HCT116 (cell line): ENCODE data around the gene PRKCH. TPM values are rescaled to one million over a fixed set of nuclear protein-coding genes. Genes with fewer than 3 reads are reported as not detected.
A peak's percentile ranks its signal among the peaks of the same experiment; 100 is the strongest.

ENCODE experiments used
- ATAC-seq: fragments of 200-7000 bp; cut with Tn5 transposase; 2 replicates; pipeline ENCODE4 v1.9.1; 2020; ENCODE audit warnings: mild to moderate bottlenecking, moderate library complexity
- BruUV-seq: library from RNA; stranded (reverse); fragments of 400-500 nt; replicated peaks from 2 replicates; lab custom pipeline; 2021; lab: Mats Ljungman, UMichigan
- CTCF ChIA-PET: fragments of 300-600 bp; sonication (Branson Sonifier 250); formaldehyde crosslinking; loops from one replicate; lab custom pipeline; 2021; ENCODE audit warnings: antibody characterized with exemption; lab: Charles Lee
- POLR2A ChIA-PET: fragments of 300-600, 350-600 bp; sonication (Branson Sonifier 250); formaldehyde crosslinking; loops from one replicate; lab custom pipeline; 2021; ENCODE audit warnings: antibody characterized with exemption; lab: Charles Lee
- RAD21 ChIA-PET, 2 experiments: fragments of 300-600 bp; sonication (Branson Sonifier 250); formaldehyde crosslinking; loops; one replicate each; lab custom pipeline; 2023; ENCODE audit warnings: low total read pairs in 2 of 2; ENCODE audit not compliant: uncharacterized antibody in 2 of 2, unreplicated experiment in 2 of 2, low non-redundant PET in 1 of 2; lab: Charles Lee
- DNase-seq: peaks from one replicate; pipeline ENCODE4 v3.0.0-alpha.2; 2010; ENCODE audit warnings: low read depth, low spot score
- H2AFZ ChIP-seq: fragments of 200-600 bp; shearing (Covaris generic), sonication (generic); 2 replicates; pipeline ENCODE4 v1.6.1; 2017; ENCODE audit warnings: low read depth, mixed run types, mixed read lengths, antibody characterized with exemption, low read length; ENCODE audit not compliant: poor library complexity, severe bottlenecking
- H3K27ac ChIP-seq: 2 replicates; pipeline ENCODE4 v1.5.1; 2012; ENCODE audit warnings: low read depth, low read length
- H3K27me3 ChIP-seq: fragments of 200-600 bp; sonication (generic); 2 replicates; pipeline ENCODE4 v1.6.1; 2016; ENCODE audit warnings: mixed run types, low read length, mixed read lengths; ENCODE audit not compliant: insufficient read depth
- H3K36me3 ChIP-seq, 2 experiments: fragments of 200-500 bp in 1 of 2; fragments of 200-600 bp in 1 of 2; sonication (Bioruptor generic) in 1 of 2; sonication (generic) in 1 of 2; 2 replicates each; pipeline versions ENCODE4 v1.5.1 to v1.6.1; 2014 to 2016; ENCODE audit warnings: low read length in 2 of 2, inconsistent platforms in 1 of 2, mixed read lengths in 1 of 2, mixed run types in 1 of 2; ENCODE audit not compliant: insufficient read depth in 2 of 2, control insufficient read depth in 1 of 2
- H3K4me1 ChIP-seq, 2 experiments: fragments of 200-600 bp in 1 of 2; sonication (generic) in 1 of 2; 2 replicates each; pipeline versions ENCODE4 v1.5.1 to v1.6.1; 2012 to 2017; ENCODE audit warnings: low read length in 2 of 2, inconsistent platforms in 1 of 2, mild to moderate bottlenecking in 1 of 2, mixed read lengths in 1 of 2, mixed run types in 1 of 2, moderate library complexity in 1 of 2; ENCODE audit not compliant: insufficient read depth in 2 of 2, control insufficient read depth in 1 of 2
- H3K4me2 ChIP-seq: fragments of 200-600 bp; sonication (generic); 2 replicates; pipeline ENCODE4 v1.6.1; 2017; ENCODE audit warnings: mixed run types, low read length, mixed read lengths
- H3K4me3 ChIP-seq, 2 experiments: fragments of 200-600 bp in 1 of 2; sonication (generic) in 1 of 2; replicated peaks in 1 of 2; 2 replicates each; pipeline ENCODE4 v1.5.1; 2011 to 2016; ENCODE audit warnings: low read length in 2 of 2, control low read depth in 1 of 2, low read depth in 1 of 2, mild to moderate bottlenecking in 1 of 2, mixed read lengths in 1 of 2, mixed run types in 1 of 2
- H3K79me2 ChIP-seq: fragments of 200-600 bp; sonication (generic); 2 replicates; pipeline ENCODE4 v1.6.1; 2017; ENCODE audit warnings: mild to moderate bottlenecking, mixed run types, low read length, moderate library complexity, mixed read lengths; ENCODE audit not compliant: insufficient read depth
- H3K9ac ChIP-seq: fragments of 200-600 bp; sonication (generic); 2 replicates; pipeline ENCODE4 v1.6.1; 2016; ENCODE audit warnings: low read length, mixed read lengths
- H3K9me2 ChIP-seq: fragments of 200-600 bp; sonication (generic), shearing (Covaris generic); 2 replicates; pipeline ENCODE4 v1.6.1; 2017; ENCODE audit warnings: mixed run types, mild to moderate bottlenecking, moderate library complexity; ENCODE audit not compliant: insufficient read depth
- H3K9me3 ChIP-seq, 2 experiments: fragments of 200-500 bp in 1 of 2; fragments of 200-600 bp in 1 of 2; sonication (Bioruptor generic) in 1 of 2; sonication (generic) in 1 of 2; 2 replicates each; pipeline ENCODE4 v1.6.1; 2014 to 2017; ENCODE audit warnings: low read length in 2 of 2, mixed read lengths in 2 of 2, inconsistent platforms in 1 of 2, low read depth in 1 of 2, mild to moderate bottlenecking in 1 of 2, mixed run types in 1 of 2, moderate library complexity in 1 of 2; ENCODE audit not compliant: control insufficient read depth in 1 of 2, insufficient read depth in 1 of 2
- H4K20me1 ChIP-seq: fragments of 200-600 bp; sonication (generic), shearing (Covaris generic); 2 replicates; pipeline ENCODE4 v1.6.1; 2017; ENCODE audit warnings: mixed run types, mild to moderate bottlenecking, moderate library complexity; ENCODE audit not compliant: insufficient read depth
- CEBPB ChIP-seq: IDR thresholded peaks from 2 replicates; pipeline ENCODE4 v1.6.1; 2012; ENCODE audit warnings: low read depth
- EGR1 ChIP-seq: IDR thresholded peaks from 2 replicates; pipeline ENCODE4 v1.6.1; 2012; ENCODE audit warnings: low read depth
- ELF1 ChIP-seq: IDR thresholded peaks from 2 replicates; pipeline ENCODE4 v1.6.1; 2012; ENCODE audit warnings: low read depth, borderline replicate concordance
- EZH2 ChIP-seq: fragments of 200-600 bp; sonication (generic); IDR thresholded peaks from 2 replicates; pipeline ENCODE4 v1.6.1; 2017; ENCODE audit warnings: antibody characterized with exemption, mixed run types
- EZH2phosphoT487 ChIP-seq: fragments of 200-600 bp; IDR thresholded peaks from 2 replicates; pipeline ENCODE4 v1.6.1; 2018; ENCODE audit warnings: antibody characterized with exemption, borderline replicate concordance
- FOSL1 ChIP-seq: IDR thresholded peaks from 2 replicates; pipeline ENCODE4 v1.6.1; 2012; ENCODE audit warnings: low read depth
- MAX ChIP-seq: IDR thresholded peaks from 2 replicates; pipeline ENCODE4 v1.6.1; 2012
- POLR2A ChIP-seq: IDR thresholded peaks from 2 replicates; pipeline ENCODE4 v1.7.0; 2011; ENCODE audit warnings: borderline replicate concordance; ENCODE audit not compliant: insufficient read depth, insufficient read length; ENCODE audit errors: extremely low read depth
- POLR2AphosphoS5 ChIP-seq: IDR thresholded peaks from 2 replicates; pipeline ENCODE4 v1.6.1; 2011; ENCODE audit warnings: mild to moderate bottlenecking, low read depth, low read length, moderate library complexity
- SIN3A ChIP-seq: IDR thresholded peaks from 2 replicates; pipeline ENCODE4 v1.6.1; 2012; ENCODE audit warnings: low read depth
- SP1 ChIP-seq: IDR thresholded peaks from 2 replicates; pipeline ENCODE4 v1.6.1; 2012; ENCODE audit warnings: low read depth
- SRF ChIP-seq: IDR thresholded peaks from 2 replicates; pipeline ENCODE4 v1.6.1; 2012; ENCODE audit warnings: low read depth
- TCF7L2 ChIP-seq: IDR thresholded peaks from 2 replicates; pipeline ENCODE4 v1.7.0; 2011; ENCODE audit warnings: borderline replicate concordance, inconsistent platforms; ENCODE audit not compliant: insufficient read depth, insufficient read length; ENCODE audit errors: extremely low read depth
- intact Hi-C: fragments of 100-400 bp; cut with micrococcal nuclease; formaldehyde crosslinking; loops from 2 replicates; pipeline ENCODE4 v1.10.0; 2022
- total RNA-seq: library from RNA; stranded (reverse); gene quantifications from one replicate; pipeline ENCODE4 v1.2.1, GENCODE V29; 2021; ENCODE audit not compliant: unreplicated experiment

PRKCH gene
- total RNA-seq, 1 experiment from 2014 or later: 16.6 TPM

DNA sequence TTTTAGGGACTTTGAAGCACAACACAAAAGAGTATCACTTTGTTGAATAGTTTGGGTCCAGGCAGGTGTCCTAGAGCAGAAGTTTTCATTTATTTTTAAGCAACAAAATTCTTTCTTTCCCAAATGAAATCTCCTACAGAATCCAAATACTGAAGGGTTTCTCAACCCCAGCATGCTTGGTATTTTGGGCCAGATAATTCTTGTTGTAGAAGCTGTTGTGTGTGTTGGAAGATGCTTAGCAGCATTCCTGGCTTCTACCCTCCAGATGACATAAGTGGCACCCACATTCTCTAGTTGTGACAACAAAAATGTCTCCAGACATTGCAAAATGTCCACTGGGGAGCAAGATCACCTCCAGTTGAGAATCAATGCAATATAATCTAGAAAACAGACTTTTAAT, 97.8 kb downstream of the PRKCH start:
- no peaks in the 10 kb centered on the region for H3K9me3 ChIP-seq
- H3K4me3 ChIP-seq: no peak overlapping the region
- H3K9ac ChIP-seq: no peak overlapping the region
- H3K27me3 ChIP-seq: no peaks in the 10 kb centered on the region
- POLR2A ChIA-PET: no interaction called here
- no peaks in the 10 kb centered on the region for H3K79me2 ChIP-seq
- ATAC-seq (no peak), DNase-seq (no peak)
- BruUV-seq: no TSS peak
- no peak overlapping the region for H3K27ac ChIP-seq
- H3K36me3 ChIP-seq: no peaks in the 10 kb centered on the region
- no peaks in the 10 kb centered on the region for H3K9me2 ChIP-seq
- CTCF ChIA-PET: no interaction called here
- TF ChIP-seq POLR2A: no peak
- no peak for TF ChIP-seq FOSL1
- no peak for TF ChIP-seq CEBPB
- TF ChIP-seq EZH2phosphoT487: no peak
- TF ChIP-seq EZH2: no peak
- TF ChIP-seq EGR1: no peak
- no peak for TF ChIP-seq POLR2AphosphoS5
- no peak for TF ChIP-seq SRF
- no peak for TF ChIP-seq ELF1
- no peak overlapping the region for H3K4me2 ChIP-seq
- H3K4me1 ChIP-seq: peaks cover 17 to 18% of the 10 kb centered on the region in 2 experiments
- H2AFZ ChIP-seq: no peak overlapping the region
- intact Hi-C loops: no loop called here
- RAD21 ChIA-PET: no interaction called here
- no peaks in the 10 kb centered on the region for H4K20me1 ChIP-seq

GRCh38 chr14:61420326-61420725, 98.9 kb downstream of the PRKCH start:
- peaks cover 17 to 18% of the 10 kb centered on the region in 2 experiments for H3K4me1 ChIP-seq
- no peaks in the 10 kb centered on the region for H3K79me2 ChIP-seq
- peak; percentile 69 for ATAC-seq
- H3K9me2 ChIP-seq: no peaks in the 10 kb centered on the region
- POLR2A ChIA-PET: interaction anchor here (0.8 kb wide), 1 partner anchor 9 kb away, joined by 3 read pairs; no protein-coding TSS in a partner anchor
- H3K4me3 ChIP-seq: no peak overlapping the region
- CTCF ChIA-PET: no interaction called here
- no peaks in the 10 kb centered on the region for H3K27me3 ChIP-seq
- H4K20me1 ChIP-seq: no peaks in the 10 kb centered on the region
- RAD21 ChIA-PET: no interaction called here
- H3K36me3 ChIP-seq: no peaks in the 10 kb centered on the region
- H3K4me2 ChIP-seq: peak overlapping the region; percentile 13; the same call in 1 of the 2 replicates
- peak; percentile 6 for DNase-seq
- H3K9ac ChIP-seq: no peak overlapping the region
- H3K9me3 ChIP-seq: no peaks in the 10 kb centered on the region
- TF ChIP-seq TCF7L2: no peak
- TF ChIP-seq MAX: peak; percentile 35; the same call in 1 of the 2 replicates
- no peak for TF ChIP-seq EZH2
- TF ChIP-seq SIN3A: no peak
- 0 out of 2 replicates have a peak, but pooled peaks have one; percentile 16 for TF ChIP-seq FOSL1
- peak; percentile 27; the same call in 1 of the 2 replicates for TF ChIP-seq SP1
- TF ChIP-seq CEBPB: 0 out of 2 replicates have a peak, but pooled peaks have one; percentile 19
- intact Hi-C loops: no loop called here
- H2AFZ ChIP-seq: no peak overlapping the region
- BruUV-seq: no TSS peak
- no peak overlapping the region; the same call in 1 of the 2 replicates for H3K27ac ChIP-seq
